MCF 10A (cell line): ENCODE data around the gene RCOR1. TPM values are rescaled to one million over a fixed set of nuclear protein-coding genes. Genes with fewer than 3 reads are reported as not detected.

Source experiments
- BruUV-seq: library from RNA; stranded (reverse); fragments of 400-500 nt; replicated peaks from 2 replicates; lab custom pipeline; 2021; lab: Mats Ljungman, UMichigan
- CTCF ChIA-PET: fragments of 300-600 bp; sonication (Branson Sonifier 250); formaldehyde crosslinking; extraction: SDS; loops from one replicate; lab custom pipeline; 2021; ENCODE audit warnings: antibody characterized with exemption, inconsistent platforms; lab: Yijun Ruan, JAX
- POLR2A ChIA-PET: fragments of 300-600, 350-650 bp; sonication (Branson Sonifier 250); formaldehyde crosslinking; extraction: SDS; loops from one replicate; lab custom pipeline; 2020; ENCODE audit warnings: antibody characterized with exemption, inconsistent platforms; lab: Yijun Ruan, JAX
- DNase-seq: peaks from one replicate; pipeline ENCODE4 v3.0.0-alpha.2; 2018; ENCODE audit not compliant: unreplicated experiment
- H3K27ac Mint-ChIP-seq: one replicate; pipeline ENCODE4 v1.8.0; 2022; ENCODE audit warnings: mild to moderate bottlenecking, low read depth, mixed read lengths; ENCODE audit not compliant: unreplicated experiment
- H3K27me3 Mint-ChIP-seq: one replicate; pipeline ENCODE4 v1.8.0; 2022; ENCODE audit warnings: mixed read lengths; ENCODE audit not compliant: insufficient read depth, unreplicated experiment
- H3K36me3 Mint-ChIP-seq: one replicate; pipeline ENCODE4 v1.8.0; 2022; ENCODE audit warnings: mild to moderate bottlenecking, moderate library complexity, mixed read lengths; ENCODE audit not compliant: insufficient read depth, unreplicated experiment
- H3K4me1 Mint-ChIP-seq: one replicate; pipeline ENCODE4 v1.8.0; 2022; ENCODE audit warnings: mixed read lengths; ENCODE audit not compliant: insufficient read depth, unreplicated experiment
- H3K4me3 Mint-ChIP-seq: one replicate; pipeline ENCODE4 v1.8.0; 2022; ENCODE audit warnings: mild to moderate bottlenecking, moderate library complexity, mixed read lengths; ENCODE audit not compliant: unreplicated experiment
- H3K9me3 Mint-ChIP-seq: one replicate; pipeline ENCODE4 v1.8.0; 2022; ENCODE audit warnings: mixed read lengths; ENCODE audit not compliant: unreplicated experiment
- intact Hi-C: fragments of 100-400 bp; cut with micrococcal nuclease; formaldehyde crosslinking; loops from 2 replicates; pipeline ENCODE4 v1.14.1; 2022
- total RNA-seq: library from RNA; stranded (reverse); gene quantifications from 2 replicates; pipeline ENCODE4 v1.2.3, GENCODE V29; 2022
- TF ChIP-seq, protein P1 (sequence below): fragments of 200-600 bp; IDR thresholded peaks from one replicate; pipeline ENCODE4 v1.8.0; 2022; ENCODE audit warnings: antibody characterized with exemption, mild to moderate bottlenecking; ENCODE audit not compliant: unreplicated experiment

RCOR1 gene
- total RNA-seq, 1 experiment from 2014 or later: 45.6 TPM

DNA sequence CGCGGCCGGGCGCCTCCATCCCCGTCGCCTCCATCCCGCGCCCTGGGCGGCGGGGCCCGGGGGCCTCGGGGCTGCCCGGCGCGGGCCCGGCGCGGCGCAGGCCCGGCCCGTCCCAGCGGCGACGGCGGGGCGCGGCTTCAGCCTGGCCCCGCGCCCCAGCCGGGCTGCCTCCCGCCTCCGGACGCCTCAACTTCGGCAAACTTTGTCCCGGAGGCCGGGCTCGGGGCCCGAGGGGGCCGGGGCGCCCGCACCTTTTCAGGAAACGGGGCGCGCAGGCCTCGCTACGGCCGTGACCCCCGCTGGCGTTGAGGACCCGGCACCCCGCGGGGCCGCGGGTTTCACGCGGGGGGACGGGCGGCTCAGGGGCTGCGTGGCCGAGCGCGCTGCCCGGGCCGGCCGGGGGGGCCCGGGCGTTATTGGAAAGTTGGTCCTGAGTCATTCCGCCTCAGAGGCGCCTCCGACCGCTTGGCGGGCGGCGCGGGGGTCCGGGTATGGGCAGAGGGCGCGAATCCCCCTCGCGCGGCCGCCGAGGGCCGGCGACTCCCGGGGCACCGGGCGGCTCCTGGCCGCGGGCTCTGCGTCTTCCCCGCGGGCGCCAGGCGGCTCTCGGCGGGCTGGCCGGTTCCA is 185.4 kb downstream of the RCOR1 start:
- Mint-ChIP-seq H3K9me3 (no peaks in the 10 kb centered on the region), H3K36me3 (no peaks in the 10 kb centered on the region), H3K4me3 (peak overlapping the region; percentile 84), H3K27ac (peak overlapping the region; percentile 62), H3K4me1 (peaks cover 17% of the 10 kb centered on the region), H3K27me3 (no peaks in the 10 kb centered on the region)
- CTCF ChIA-PET: no interaction called here
- no peak for DNase-seq
- TF ChIP-seq, protein P1, sequence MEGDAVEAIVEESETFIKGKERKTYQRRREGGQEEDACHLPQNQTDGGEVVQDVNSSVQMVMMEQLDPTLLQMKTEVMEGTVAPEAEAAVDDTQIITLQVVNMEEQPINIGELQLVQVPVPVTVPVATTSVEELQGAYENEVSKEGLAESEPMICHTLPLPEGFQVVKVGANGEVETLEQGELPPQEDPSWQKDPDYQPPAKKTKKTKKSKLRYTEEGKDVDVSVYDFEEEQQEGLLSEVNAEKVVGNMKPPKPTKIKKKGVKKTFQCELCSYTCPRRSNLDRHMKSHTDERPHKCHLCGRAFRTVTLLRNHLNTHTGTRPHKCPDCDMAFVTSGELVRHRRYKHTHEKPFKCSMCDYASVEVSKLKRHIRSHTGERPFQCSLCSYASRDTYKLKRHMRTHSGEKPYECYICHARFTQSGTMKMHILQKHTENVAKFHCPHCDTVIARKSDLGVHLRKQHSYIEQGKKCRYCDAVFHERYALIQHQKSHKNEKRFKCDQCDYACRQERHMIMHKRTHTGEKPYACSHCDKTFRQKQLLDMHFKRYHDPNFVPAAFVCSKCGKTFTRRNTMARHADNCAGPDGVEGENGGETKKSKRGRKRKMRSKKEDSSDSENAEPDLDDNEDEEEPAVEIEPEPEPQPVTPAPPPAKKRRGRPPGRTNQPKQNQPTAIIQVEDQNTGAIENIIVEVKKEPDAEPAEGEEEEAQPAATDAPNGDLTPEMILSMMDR: no peak
- intact Hi-C loops: loop anchor here (10.0 kb wide), 1 partner anchor 87 kb away; no protein-coding TSS in a partner anchor
- BruUV-seq: no TSS peak
- POLR2A ChIA-PET: interaction anchor here (0.9 kb wide), 1 partner anchor 47 kb away, joined by 4 read pairs; no protein-coding TSS in a partner anchor

DNA sequence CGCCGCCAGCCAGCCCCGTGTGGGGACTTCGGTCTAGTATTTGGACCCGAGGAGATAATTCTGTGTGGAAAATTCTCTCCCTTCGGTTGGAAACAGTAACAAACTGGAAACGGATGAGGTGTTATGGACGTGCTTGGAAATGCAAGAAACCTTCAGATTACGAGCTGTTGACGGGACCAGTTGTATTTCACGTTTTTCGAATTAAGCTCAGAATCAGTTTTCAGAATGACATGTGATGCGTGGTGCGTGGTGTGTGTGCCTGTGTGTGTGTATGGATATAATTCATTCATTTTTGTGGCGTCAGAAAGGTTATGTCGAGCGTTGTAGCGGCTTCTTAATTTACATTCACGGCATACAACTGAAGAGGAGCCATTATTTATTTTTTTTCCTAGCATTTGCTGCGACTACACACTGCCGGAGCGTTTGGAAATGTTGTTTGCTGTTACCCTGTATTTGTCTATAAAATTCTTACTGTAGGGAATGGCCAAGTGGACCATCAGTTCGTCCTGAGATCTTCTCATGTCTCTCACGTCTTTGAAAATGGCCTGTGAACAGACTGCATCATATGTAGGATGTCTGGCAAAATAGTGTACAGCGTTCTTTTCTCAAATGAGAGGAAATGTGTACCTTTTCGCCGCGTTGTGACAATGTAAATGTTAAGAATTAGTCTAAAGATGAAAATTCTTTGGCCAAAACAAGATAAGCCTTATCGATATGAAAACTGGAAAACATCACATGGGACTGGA is 186.1 kb downstream of the RCOR1 start:
- Mint-ChIP-seq H3K4me1 (peaks cover 17% of the 10 kb centered on the region), H3K27me3 (no peaks in the 10 kb centered on the region), H3K4me3 (peak overlapping the region; percentile 84), H3K36me3 (no peaks in the 10 kb centered on the region), H3K27ac (peak overlapping the region; percentile 62), H3K9me3 (no peaks in the 10 kb centered on the region)
- TF ChIP-seq, protein P1: no peak
- intact Hi-C loops: loop anchor here (10.0 kb wide), 1 partner anchor 86 kb away; no protein-coding TSS in a partner anchor
- DNase-seq: no peak
- ChIA-PET CTCF (interaction anchor here (0.6 to 1.0 kb wide), 2 partner anchors 83 to 372 kb away, joined by 3 to 4 read pairs; no protein-coding TSS in a partner anchor), POLR2A (interaction anchor here (0.6 to 0.9 kb wide), 2 partner anchors 16 to 46 kb away, joined by 3 to 4 read pairs; no protein-coding TSS in a partner anchor)
- BruUV-seq: TSS peak; percentile 62

DNA sequence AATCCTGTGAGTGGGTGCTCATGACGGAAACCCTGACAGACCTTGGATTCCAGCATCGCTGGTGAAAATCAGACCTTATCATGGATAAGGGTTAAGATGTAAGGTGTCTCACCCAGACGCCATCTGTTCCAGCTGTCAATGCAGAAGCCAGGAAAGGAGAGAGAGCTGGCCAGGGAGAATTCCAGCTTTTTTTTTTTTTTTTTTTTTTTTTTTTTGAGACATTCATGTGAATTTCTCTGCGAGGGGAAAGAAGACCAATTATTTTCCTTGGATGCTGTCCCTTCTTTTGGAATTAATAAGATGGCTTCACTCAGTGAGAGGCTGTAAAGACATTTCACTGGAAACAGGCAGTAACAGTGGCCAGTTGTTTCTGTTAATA is 186.6 kb downstream of the RCOR1 start:
- BruUV-seq: no TSS peak
- no peaks in the 10 kb centered on the region for H3K27me3 Mint-ChIP-seq
- H3K4me3 Mint-ChIP-seq: peak overlapping the region; percentile 84
- POLR2A ChIA-PET: interaction anchor here (0.9 kb wide), 1 partner anchor 35 kb away, joined by 3 read pairs; no protein-coding TSS in a partner anchor
- peaks cover 17% of the 10 kb centered on the region for H3K4me1 Mint-ChIP-seq
- TF ChIP-seq, protein P1: no peak
- no peaks in the 10 kb centered on the region for H3K9me3 Mint-ChIP-seq
- no peak for DNase-seq
- no peaks in the 10 kb centered on the region for H3K36me3 Mint-ChIP-seq
- H3K27ac Mint-ChIP-seq: peak overlapping the region; percentile 62
- CTCF ChIA-PET: interaction anchor here (0.6 to 1.0 kb wide), 2 partner anchors 83 to 371 kb away, joined by 3 to 4 read pairs; no protein-coding TSS in a partner anchor
- intact Hi-C loops: loop anchor here (10.0 kb wide), 1 partner anchor 86 kb away; no protein-coding TSS in a partner anchor
